GM06990 (cell line): ENCODE measurements around the gene SETD6.

Source experiments
- DNase-seq: peaks from one replicate; pipeline ENCODE4 v3.0.0-alpha.2; 2011; ENCODE audit not compliant: insufficient read length; ENCODE audit errors: extremely low read depth
- H3K27me3 ChIP-seq: replicated peaks from 2 replicates; pipeline ENCODE4 v1.6.0; 2011; ENCODE audit warnings: low read length; ENCODE audit not compliant: control insufficient read depth, insufficient read depth
- H3K36me3 ChIP-seq: 2 replicates; pipeline ENCODE4 v1.5.1; 2011; ENCODE audit warnings: low read length; ENCODE audit not compliant: control insufficient read depth, insufficient read depth
- H3K4me3 ChIP-seq: replicated peaks from 2 replicates; pipeline ENCODE4 v1.5.1; 2011; ENCODE audit warnings: low read depth, mild to moderate bottlenecking, control low read depth, low read length
- TF ChIP-seq, protein P1 (sequence below): IDR thresholded peaks from 2 replicates; pipeline ENCODE4 v1.5.1; 2011; ENCODE audit warnings: low read length, control low read depth, mild to moderate bottlenecking, inconsistent platforms; ENCODE audit not compliant: insufficient read depth, poor library complexity, severe bottlenecking

SETD6 gene

DNA sequence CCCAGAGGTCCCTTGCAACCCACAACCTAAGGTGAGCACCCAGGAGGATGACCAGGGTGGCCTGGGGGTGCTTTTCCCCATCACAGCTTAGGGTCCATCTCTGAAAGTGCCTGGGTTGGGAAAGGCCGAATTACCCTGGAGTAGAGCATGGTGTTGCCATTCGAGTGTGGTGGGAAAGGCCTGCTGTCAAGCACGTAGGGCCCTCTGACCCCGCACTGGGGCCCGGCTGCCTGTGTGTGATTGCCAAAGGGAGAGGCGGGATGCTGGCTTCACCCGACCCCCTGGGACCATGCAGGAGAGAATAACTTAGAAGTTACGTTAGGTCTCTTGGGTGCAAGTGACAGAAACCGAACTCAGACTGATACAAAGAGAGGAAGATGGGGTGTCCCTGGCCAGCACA, 43.1 kb upstream of the SETD6 start:
- Histone ChIP-seq H3K36me3 (no peaks in the 10 kb centered on the region), H3K4me3 (no peak overlapping the region), H3K27me3 (no peaks in the 10 kb centered on the region)
- DNase-seq = no peak
- TF ChIP-seq, protein P1, sequence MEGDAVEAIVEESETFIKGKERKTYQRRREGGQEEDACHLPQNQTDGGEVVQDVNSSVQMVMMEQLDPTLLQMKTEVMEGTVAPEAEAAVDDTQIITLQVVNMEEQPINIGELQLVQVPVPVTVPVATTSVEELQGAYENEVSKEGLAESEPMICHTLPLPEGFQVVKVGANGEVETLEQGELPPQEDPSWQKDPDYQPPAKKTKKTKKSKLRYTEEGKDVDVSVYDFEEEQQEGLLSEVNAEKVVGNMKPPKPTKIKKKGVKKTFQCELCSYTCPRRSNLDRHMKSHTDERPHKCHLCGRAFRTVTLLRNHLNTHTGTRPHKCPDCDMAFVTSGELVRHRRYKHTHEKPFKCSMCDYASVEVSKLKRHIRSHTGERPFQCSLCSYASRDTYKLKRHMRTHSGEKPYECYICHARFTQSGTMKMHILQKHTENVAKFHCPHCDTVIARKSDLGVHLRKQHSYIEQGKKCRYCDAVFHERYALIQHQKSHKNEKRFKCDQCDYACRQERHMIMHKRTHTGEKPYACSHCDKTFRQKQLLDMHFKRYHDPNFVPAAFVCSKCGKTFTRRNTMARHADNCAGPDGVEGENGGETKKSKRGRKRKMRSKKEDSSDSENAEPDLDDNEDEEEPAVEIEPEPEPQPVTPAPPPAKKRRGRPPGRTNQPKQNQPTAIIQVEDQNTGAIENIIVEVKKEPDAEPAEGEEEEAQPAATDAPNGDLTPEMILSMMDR = no peak

DNA sequence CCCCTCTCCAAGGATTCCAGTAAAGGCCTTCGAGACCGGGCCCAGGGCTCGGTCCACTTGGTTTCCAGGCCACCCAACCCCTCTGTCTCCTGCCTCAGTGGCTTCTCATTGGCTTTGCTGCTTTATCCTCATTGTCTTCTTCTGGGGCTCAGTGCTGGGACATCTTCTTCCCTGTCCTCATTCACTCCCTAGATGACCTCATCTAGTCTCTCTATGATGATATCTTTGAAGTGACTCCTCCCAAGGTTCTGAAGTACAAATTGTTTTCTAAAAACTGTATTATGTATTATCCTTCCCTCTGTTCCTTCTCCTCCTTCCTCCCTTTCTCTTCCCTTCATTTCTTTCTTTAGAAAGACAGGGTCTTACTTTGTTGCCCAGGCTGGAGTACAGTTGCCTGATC, 42.5 kb upstream of the SETD6 start:
- Histone ChIP-seq H3K36me3 (no peaks in the 10 kb centered on the region), H3K4me3 (no peak overlapping the region), H3K27me3 (no peaks in the 10 kb centered on the region)
- DNase-seq = no peak
- TF ChIP-seq, protein P1 = no peak

DNA sequence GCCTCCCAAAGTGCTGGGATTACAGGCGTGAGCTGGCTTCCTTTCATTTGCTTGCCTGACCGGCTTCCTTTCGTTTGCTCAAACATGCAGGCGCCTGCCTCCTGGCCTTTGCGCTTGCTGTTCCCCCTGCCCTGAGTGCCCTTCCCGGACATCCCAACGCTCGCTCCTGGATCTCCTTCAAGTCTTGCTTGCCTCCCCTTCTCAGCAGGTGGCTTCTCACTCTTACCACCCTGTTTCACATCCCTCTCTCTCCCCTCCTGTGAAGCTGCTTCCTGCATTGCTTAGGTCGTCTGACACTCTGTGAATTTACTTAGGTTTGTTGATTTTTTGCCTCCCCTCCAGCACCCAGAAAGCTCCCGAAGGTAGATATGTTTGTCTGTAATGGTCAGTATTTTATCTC, 41.0 kb upstream of the SETD6 start:
- H3K36me3 ChIP-seq = no peaks in the 10 kb centered on the region
- TF ChIP-seq, protein P1 = no peak
- DNase-seq = no peak
- no peaks in the 10 kb centered on the region for H3K27me3 ChIP-seq
- H3K4me3 ChIP-seq = no peak overlapping the region

DNA sequence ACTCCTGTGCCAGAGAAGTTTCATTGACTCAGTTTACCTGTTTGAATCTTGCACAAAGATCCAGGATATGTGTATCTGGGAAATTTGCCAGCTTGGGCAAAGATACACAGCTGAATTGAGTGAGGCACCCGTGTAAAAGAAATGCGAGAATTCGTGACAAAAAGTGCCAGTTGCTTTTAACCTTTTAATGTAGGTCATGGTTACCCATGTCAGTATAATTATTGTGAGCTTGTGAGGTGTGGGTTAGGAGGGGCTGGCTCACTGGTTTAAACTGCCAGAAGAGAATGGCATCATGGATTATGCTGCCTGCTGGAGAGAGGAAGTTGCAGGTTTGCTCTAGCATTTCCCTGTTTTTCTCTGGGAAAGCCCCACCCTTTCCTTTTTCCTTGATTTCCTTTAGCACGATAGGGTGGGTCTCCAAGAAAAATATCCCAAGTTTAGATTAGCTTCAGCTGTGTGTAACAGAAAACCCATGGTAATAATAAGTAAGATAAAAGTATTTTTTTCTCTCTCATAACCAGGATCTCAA, 40.2 kb upstream of the SETD6 start:
- DNase-seq = no peak
- Histone ChIP-seq H3K36me3 (no peaks in the 10 kb centered on the region), H3K27me3 (no peaks in the 10 kb centered on the region), H3K4me3 (no peak overlapping the region)
- TF ChIP-seq, protein P1 = no peak

DNA sequence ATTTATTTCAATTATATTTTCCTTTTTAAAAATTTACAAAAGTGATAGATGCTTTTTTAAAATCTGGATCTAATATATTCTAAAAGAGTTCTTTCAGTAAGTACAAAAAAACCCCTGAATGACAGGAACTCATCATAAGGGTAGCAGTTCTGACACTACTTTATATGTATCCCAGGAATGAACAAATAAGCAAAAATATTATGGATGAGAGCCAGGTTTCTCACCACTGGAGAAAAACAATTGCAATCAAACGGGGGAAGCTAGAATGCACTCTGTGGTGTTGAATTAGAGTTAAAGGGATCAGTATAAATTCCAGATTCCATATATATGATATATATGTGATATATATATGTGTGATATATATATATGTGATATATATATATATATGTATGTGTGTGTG, 38.5 kb upstream of the SETD6 start:
- no peak overlapping the region for H3K4me3 ChIP-seq
- DNase-seq = no peak
- TF ChIP-seq, protein P1 = no peak
- H3K27me3 ChIP-seq = no peaks in the 10 kb centered on the region
- H3K36me3 ChIP-seq = no peaks in the 10 kb centered on the region

DNA sequence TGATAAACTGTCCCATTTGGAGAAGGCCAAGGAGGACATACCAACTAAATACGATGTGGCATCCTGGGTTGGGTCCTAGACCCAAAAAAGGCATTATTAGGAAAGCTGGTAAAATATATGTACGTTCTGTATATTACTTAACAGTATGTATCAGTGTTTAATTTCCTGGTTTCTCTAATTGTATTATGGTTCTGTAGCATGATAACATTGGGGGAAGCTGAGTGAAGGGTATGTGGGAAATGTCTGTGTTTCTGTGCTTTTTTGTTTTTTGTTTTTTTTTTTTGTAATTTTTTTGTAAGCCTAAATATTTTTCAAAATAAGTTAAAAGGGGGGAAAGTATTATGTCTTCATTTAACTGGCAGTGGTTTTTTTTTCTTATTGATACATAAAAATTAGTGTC, 36.9 kb upstream of the SETD6 start:
- no peak for DNase-seq
- TF ChIP-seq, protein P1 = no peak
- Histone ChIP-seq H3K36me3 (no peaks in the 10 kb centered on the region), H3K27me3 (no peaks in the 10 kb centered on the region), H3K4me3 (no peak overlapping the region)
